MCF 10A (cell line): ENCODE data around the gene TPD52L1. TPM values are rescaled to one million over a fixed set of nuclear protein-coding genes. Genes with fewer than 3 reads are reported as not detected.

ENCODE experiments used
- BruUV-seq: library from RNA; stranded (reverse); fragments of 400-500 nt; replicated peaks from 2 replicates; lab custom pipeline; 2021; lab: Mats Ljungman, UMichigan
- CTCF ChIA-PET: fragments of 300-600 bp; sonication (Branson Sonifier 250); formaldehyde crosslinking; extraction: SDS; loops from one replicate; lab custom pipeline; 2021; ENCODE audit warnings: antibody characterized with exemption, inconsistent platforms; lab: Yijun Ruan, JAX
- POLR2A ChIA-PET: fragments of 300-600, 350-650 bp; sonication (Branson Sonifier 250); formaldehyde crosslinking; extraction: SDS; loops from one replicate; lab custom pipeline; 2020; ENCODE audit warnings: antibody characterized with exemption, inconsistent platforms; lab: Yijun Ruan, JAX
- DNase-seq: peaks from one replicate; pipeline ENCODE4 v3.0.0-alpha.2; 2018; ENCODE audit not compliant: unreplicated experiment
- H3K27ac Mint-ChIP-seq: one replicate; pipeline ENCODE4 v1.8.0; 2022; ENCODE audit warnings: mild to moderate bottlenecking, low read depth, mixed read lengths; ENCODE audit not compliant: unreplicated experiment
- H3K27me3 Mint-ChIP-seq: one replicate; pipeline ENCODE4 v1.8.0; 2022; ENCODE audit warnings: mixed read lengths; ENCODE audit not compliant: insufficient read depth, unreplicated experiment
- H3K36me3 Mint-ChIP-seq: one replicate; pipeline ENCODE4 v1.8.0; 2022; ENCODE audit warnings: mild to moderate bottlenecking, moderate library complexity, mixed read lengths; ENCODE audit not compliant: insufficient read depth, unreplicated experiment
- H3K4me1 Mint-ChIP-seq: one replicate; pipeline ENCODE4 v1.8.0; 2022; ENCODE audit warnings: mixed read lengths; ENCODE audit not compliant: insufficient read depth, unreplicated experiment
- H3K4me3 Mint-ChIP-seq: one replicate; pipeline ENCODE4 v1.8.0; 2022; ENCODE audit warnings: mild to moderate bottlenecking, moderate library complexity, mixed read lengths; ENCODE audit not compliant: unreplicated experiment
- H3K9me3 Mint-ChIP-seq: one replicate; pipeline ENCODE4 v1.8.0; 2022; ENCODE audit warnings: mixed read lengths; ENCODE audit not compliant: unreplicated experiment
- CTCF ChIP-seq: fragments of 200-600 bp; IDR thresholded peaks from one replicate; pipeline ENCODE4 v1.8.0; 2022; ENCODE audit warnings: antibody characterized with exemption, mild to moderate bottlenecking; ENCODE audit not compliant: unreplicated experiment
- intact Hi-C: fragments of 100-400 bp; cut with micrococcal nuclease; formaldehyde crosslinking; loops from 2 replicates; pipeline ENCODE4 v1.14.1; 2022
- total RNA-seq: library from RNA; stranded (reverse); gene quantifications from 2 replicates; pipeline ENCODE4 v1.2.3, GENCODE V29; 2022

TPD52L1 gene
- total RNA-seq, 1 experiment from 2014 or later = 69.5 TPM

GRCh38 chr6:125189494-125189893 is 35.9 kb downstream of the TPD52L1 start:
- Mint-ChIP-seq H3K27ac (no peak overlapping the region), H3K27me3 (no peaks in the 10 kb centered on the region), H3K9me3 (no peaks in the 10 kb centered on the region), H3K36me3 (no peaks in the 10 kb centered on the region), H3K4me1 (peaks cover 21% of the 10 kb centered on the region), H3K4me3 (no peak overlapping the region)
- intact Hi-C loops = no loop called here
- POLR2A ChIA-PET = no interaction called here
- CTCF ChIA-PET = interaction anchor here (0.6 to 6.8 kb wide), 7 partner anchors 10 to 1927 kb away, joined by 3 to 70 read pairs (median 5); partner anchors contain the start of gene TPD52L1
- BruUV-seq = no TSS peak
- DNase-seq = no peak
- no peak for TF ChIP-seq CTCF

GRCh38 chr6:125190667-125191066 is 37.1 kb downstream of the TPD52L1 start:
- BruUV-seq = no TSS peak
- Mint-ChIP-seq H3K4me1 (peaks cover 22% of the 10 kb centered on the region), H3K4me3 (no peak overlapping the region), H3K36me3 (no peaks in the 10 kb centered on the region), H3K27ac (no peak overlapping the region), H3K9me3 (no peaks in the 10 kb centered on the region), H3K27me3 (no peaks in the 10 kb centered on the region)
- TF ChIP-seq CTCF = no peak
- no peak for DNase-seq
- POLR2A ChIA-PET = interaction anchor here (0.6 to 3.9 kb wide), 8 partner anchors 11 to 111 kb away, joined by 3 to 30 read pairs (median 13); partner anchors contain the start of gene HDDC2
- CTCF ChIA-PET = interaction anchor here (0.6 to 6.8 kb wide), 6 partner anchors 9 to 120 kb away, joined by 3 to 70 read pairs (median 6); partner anchors contain the start of gene TPD52L1
- intact Hi-C loops = loop anchor here (5.0 kb wide), 1 partner anchor 67 kb away; no protein-coding TSS in a partner anchor

GRCh38 chr6:125191916-125192609 is 38.5 kb downstream of the TPD52L1 start:
- peak; percentile 75 for TF ChIP-seq CTCF
- H3K27me3 Mint-ChIP-seq = no peaks in the 10 kb centered on the region
- POLR2A ChIA-PET = interaction anchor here (0.7 to 3.9 kb wide), 28 partner anchors 10 to 765 kb away, joined by 3 to 30 read pairs (median 4); partner anchors contain the start of genes HDDC2, HINT3 and RNF217
- H3K4me1 Mint-ChIP-seq = peaks cover 30% of the 10 kb centered on the region
- no peaks in the 10 kb centered on the region for H3K36me3 Mint-ChIP-seq
- no TSS peak for BruUV-seq
- H3K27ac Mint-ChIP-seq = peak overlapping the region; percentile 77
- DNase-seq = peak; percentile 90
- H3K9me3 Mint-ChIP-seq = no peaks in the 10 kb centered on the region
- CTCF ChIA-PET = interaction anchor here (0.6 to 6.8 kb wide), 38 partner anchors 8 to 1850 kb away, joined by 3 to 70 read pairs (median 5); partner anchors contain the start of gene TPD52L1
- intact Hi-C loops = loop anchor here (1.0 to 5.0 kb wide), 5 partner anchors 39 to 109 kb away; partner anchors contain the start of genes HDDC2 and TPD52L1
- H3K4me3 Mint-ChIP-seq = no peak overlapping the region

- H3K9me3 Mint-ChIP-seq = no peaks in the 10 kb centered on the region
- no peak for DNase-seq
- H3K4me3 Mint-ChIP-seq = no peak overlapping the region
- no peaks in the 10 kb centered on the region for H3K36me3 Mint-ChIP-seq
- H3K27me3 Mint-ChIP-seq = no peaks in the 10 kb centered on the region
- no peak for TF ChIP-seq CTCF
- ChIA-PET CTCF (interaction anchor here (0.6 to 6.8 kb wide), 36 partner anchors 9 to 998 kb away, joined by 3 to 70 read pairs (median 4); partner anchors contain the start of gene TPD52L1), POLR2A (interaction anchor here (0.7 to 3.9 kb wide), 25 partner anchors 10 to 765 kb away, joined by 3 to 30 read pairs (median 4); partner anchors contain the start of genes HDDC2, HINT3 and RNF217)
- H3K27ac Mint-ChIP-seq = peak overlapping the region; percentile 75
- intact Hi-C loops = loop anchor here (1.0 to 5.0 kb wide), 5 partner anchors 40 to 108 kb away; partner anchors contain the start of genes HDDC2 and TPD52L1
- no TSS peak for BruUV-seq
- peaks cover 35% of the 10 kb centered on the region for H3K4me1 Mint-ChIP-seq
Measured at GRCh38 chr6:125192610-125192930, 39.0 kb downstream of the TPD52L1 start.
